HK-2 (cell line): ENCODE data around the gene ZFR2.

Experiments used
- DNase-seq: peaks from one replicate; pipeline ENCODE4 v3.0.0-alpha.2; 2018; ENCODE audit not compliant: unreplicated experiment

ZFR2 gene

DNA sequence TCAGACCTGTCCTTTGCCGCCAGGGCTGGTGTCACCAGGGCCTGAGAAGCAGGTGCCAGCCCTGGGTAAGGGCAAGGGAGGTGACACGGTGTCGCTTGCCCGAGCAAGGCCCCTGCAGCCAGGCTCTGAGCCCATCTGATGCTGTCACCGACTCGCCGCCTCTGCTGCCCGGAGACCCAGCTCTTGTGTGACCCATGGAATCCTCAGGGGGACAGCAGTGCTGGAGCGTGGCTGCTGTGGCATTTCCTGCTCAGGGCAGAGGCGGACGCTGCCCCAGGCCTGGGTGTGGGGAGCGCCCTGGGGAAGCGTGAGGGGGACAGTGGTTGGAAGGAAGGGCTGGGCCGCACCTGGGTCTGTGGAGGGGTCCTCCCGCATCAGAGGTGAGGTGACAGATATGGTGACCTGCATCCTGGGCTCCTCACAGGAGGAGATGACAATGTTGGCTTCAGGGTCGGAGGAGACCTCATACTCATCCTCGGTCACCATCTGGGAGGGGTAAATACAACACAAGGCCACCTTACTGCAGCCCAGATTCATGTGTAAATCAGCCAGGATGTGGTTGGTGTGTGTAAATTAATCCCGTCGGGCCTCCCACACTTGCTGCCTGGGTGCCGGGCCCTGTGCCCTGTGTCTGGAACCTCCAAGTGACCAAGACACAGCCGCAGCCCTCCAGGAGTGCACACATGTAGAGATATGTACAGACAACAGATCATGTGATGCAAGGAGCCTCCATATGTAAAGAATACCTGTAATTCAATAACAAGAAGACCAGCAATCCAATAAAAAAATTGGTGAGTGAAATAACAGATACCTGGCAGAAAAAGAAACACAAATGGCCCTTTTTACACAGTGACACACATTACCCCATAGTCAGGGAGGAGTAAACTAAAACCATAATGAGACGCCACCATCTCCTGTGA is 55.1 kb downstream of the ZFR2 start:
- DNase-seq = no peak

DNA sequence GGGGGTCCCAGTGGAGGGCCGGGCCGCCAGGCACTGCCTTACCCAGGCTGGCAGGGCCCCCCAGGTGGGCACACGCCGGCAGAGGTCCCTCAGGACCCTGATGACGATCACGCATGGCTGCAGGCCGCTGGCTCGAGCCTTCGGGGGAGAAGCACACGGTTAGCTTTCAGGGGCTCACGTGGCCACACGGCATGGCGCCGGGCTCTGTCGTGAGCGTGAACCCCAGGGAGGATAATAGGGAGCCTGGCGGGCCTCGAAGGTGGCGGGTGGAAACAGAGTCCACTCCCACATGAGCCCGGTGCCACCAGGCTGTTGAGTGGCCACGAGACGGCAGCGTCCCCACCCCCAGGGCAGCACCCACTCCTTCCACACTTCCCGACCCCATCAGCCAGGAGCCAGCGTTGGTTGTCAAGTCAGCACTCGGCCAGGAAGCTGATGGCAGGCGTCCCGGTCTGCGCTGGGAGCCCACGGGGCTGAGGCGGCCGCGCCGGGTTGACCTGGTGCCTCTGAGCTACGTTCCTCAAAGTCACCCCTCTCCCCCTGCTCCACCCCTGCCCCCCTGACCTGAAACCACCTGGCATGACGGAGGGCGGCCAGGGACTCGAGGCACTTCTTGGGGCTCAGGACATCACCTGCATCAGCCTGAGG is 58.0 kb downstream of the ZFR2 start:
- no peak for DNase-seq

DNA sequence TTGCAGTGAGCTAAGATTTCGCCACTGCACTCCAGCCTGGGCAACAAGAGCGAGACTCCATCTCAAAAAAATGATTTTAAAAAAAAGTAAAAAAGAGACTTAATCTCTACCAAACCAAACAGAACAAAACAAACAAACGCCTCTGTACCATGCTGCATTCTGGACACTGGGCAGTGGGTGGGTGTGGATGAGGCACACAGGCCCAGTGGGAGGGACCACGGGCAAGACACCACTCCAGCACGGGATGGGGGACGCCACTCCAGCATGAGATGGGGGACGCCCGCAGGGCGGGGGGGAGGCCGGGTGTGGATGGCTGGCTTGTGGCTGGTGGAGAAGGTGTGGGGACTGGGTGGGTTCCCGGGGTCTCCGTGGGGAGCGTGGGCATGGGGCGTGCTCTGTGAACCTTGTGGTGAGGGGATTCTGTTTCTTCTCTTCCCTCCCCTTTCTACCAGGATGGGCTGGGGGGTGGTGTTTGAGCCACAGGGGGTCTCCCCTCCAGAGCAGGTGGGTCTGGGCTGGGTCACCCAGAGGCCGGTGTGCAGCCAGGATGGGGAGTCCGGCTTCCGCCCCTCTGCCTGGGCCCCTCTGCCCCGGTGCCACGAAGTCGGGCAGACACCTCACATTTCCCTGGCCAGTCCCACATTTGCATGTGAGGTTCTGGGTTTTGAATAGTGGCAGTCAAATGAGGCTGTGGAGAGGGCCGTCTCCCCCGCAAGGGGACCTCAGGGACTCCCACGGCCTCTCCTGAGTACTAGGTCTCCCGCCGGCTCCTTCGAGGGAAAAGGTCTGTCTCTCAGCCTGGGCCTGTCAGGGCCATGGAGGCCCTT is 58.7 kb downstream of the ZFR2 start:
- DNase-seq = no peak

DNA sequence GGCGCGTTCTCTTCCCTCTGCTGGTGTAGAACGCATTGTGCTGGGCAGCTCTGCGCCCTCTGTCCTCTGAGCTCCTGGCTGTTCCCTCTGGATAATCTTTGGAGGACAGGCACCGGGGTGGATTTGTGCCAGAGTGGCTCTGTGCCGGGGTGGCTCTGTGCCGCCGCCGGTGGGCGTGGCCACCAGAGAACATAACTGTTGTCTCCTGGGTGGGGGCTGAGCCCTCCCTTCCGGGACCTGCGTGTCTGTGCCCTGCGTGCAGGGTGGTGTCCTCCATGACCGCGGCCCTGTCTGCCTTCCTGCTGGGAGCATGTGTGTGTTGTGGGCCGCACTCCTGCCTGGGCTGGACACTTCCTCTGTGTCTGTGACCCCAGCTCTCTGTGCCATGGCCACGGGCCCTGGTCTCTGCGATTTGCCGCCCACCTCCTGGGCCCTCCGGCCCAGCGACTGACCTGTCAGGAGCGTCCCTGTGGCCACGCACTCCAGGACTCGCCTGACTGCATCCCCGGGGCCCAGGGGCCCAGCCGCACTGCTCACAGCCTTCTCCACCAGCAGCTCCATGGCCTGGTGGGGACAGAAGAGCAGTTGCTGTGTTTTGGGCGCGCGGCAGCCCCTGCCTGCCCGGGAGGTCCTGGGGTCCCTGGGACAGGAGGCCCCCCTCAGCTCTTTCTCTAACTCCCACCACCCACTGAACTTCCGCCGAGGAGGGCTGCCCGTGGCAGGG is 60.3 kb downstream of the ZFR2 start:
- DNase-seq = no peak

DNA sequence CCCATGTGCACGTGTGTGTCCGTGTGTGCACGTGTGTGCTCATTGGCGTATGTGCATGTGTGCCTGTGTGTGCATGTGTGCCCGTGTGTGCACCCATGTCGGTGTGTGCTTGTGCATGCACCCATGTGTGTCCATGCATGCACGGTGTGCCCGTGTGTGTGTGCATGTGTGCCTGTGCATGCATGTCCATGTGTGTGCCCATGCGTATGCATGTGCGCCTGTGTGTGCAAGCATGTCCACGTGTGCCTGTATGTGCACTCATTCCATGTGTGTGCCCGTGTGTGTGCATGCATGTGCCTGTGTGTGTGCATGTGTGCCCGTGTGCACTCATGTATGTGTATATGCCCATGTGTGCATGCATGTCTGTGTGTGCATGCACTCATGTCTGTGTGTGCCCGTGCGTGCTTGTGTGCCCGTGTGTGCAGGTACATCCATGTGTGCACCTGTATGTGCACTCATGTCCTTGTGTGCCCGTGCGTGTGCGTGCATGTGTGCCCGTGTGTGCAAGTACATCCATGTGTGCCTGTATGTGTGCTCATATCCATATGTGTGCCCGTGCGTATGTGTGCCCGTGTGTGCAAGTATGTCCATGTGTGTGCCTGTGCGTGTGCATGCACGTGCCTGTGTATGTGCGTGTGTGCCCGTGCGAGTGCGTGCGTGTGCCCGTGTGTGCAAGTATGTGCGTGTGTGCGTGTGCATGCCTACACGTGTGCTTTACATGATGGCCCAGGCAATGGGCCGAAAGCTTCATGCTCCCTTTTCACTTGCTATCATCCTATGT is 61.1 kb downstream of the ZFR2 start:
- DNase-seq = no peak

DNA sequence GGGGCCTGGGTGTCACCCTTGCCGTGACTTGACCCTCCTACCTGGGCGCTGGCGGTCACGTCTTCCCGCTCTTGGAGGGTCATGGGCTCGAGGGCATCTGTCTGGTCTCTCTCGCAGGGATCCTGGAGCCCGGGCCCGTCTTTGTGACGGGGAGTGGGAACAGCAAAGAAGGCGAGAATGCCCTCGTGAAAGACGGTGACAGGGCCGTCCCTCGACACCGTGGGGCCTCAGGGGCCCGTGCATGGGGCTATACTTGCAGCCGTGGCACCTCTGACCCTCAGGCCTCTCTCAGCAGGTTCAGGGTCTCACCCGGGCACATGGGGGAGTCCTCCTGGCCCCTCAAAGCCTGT is 61.7 kb downstream of the ZFR2 start:
- DNase-seq = no peak

DNA sequence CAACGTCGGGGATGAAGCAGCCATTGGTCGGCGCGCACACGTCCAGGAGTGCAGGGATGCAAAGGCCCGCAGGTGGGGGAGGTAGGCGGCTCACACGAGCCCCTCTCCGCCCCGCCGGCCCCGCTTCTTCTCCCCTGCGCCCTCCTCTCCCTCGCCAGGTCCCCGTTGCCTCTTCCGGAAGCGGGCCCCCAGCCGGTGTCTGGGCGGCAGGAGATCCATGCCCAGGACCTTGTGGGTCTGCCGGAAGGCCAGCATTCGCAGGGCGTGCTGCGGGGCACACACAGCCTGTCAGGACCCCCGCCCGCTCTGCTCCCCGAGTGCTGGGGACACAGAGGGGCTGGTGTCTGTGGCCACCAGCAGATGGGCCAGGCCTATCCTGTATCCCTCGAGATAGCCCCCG is 63.0 kb downstream of the ZFR2 start:
- no peak for DNase-seq

DNA sequence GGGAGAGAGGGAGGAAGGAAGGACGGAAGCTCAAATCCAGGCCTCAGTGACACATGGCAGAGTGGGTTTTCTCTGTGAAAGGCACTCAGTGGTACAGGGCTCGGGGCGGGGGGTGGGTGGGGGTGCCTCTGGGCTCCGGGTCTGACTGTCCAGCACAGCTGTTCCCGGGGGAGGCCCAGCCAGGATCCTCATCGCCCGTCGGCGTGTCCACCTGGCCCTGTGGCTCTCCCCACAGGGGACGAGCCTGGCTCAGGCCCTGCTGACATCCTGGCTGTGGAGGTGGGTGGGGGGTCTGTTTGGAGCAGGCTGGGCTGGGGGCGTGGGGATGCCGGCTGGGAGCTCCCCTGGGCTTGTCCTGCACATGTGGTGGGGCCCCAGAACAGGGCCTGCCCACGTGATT is 64.4 kb downstream of the ZFR2 start:
- DNase-seq = no peak

DNA sequence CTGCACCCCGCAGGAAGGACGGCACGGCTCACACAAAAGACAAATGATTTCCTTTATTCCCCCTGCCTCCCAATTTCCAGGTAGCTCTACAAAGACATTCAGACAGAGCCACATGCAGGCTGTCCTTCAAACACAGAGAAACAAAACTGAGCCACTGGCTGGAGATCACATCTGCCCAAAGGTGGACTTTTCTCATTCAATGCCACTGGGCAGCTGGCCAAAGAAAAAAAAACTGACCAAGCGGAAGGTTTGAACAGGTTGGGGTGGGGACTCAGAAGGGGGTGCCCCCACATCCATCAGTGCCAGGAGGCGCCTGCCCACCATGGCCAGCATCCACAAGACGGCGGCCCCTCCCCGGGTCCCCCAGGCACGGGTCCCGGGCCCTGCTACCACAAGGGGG is 64.9 kb downstream of the ZFR2 start:
- no peak for DNase-seq

DNA sequence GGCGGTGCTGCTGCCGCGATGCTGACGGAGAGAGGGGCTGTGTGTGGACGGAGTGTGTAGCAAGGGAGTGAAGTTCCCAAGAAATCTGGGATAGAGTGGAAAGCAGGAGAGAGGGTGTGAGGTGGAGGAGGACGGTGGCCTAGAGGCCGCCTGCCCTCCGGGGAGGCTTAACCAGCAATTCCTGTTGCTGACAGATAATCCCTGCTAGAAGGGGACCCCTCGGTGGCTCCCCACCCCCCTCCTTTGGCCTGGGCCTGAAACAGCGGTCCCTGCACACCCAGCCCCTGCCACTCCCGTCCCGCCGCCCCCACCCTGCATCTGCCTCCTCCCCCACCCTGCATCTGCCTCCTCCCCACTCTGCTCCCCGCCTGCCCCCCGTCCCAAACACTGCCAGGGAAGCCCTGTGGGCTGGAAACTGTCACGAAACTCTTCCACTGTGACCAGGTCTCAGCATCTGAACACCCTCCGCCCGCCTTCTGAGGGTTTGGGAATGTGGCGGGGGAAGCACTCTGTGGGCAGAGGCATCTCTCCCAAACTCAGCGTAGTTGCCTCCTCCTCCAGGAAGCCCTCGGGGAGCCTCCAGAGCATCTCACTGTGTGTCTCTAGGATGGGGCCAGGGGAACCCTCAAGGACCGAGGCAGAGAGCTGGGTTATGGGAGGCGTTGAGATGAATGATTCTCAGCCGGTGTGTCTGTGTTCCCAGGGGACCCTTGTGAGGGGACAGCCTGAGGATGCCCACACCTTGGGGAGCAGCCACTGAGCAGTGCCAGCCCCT is 65.5 kb downstream of the ZFR2 start:
- DNase-seq = no peak

DNA sequence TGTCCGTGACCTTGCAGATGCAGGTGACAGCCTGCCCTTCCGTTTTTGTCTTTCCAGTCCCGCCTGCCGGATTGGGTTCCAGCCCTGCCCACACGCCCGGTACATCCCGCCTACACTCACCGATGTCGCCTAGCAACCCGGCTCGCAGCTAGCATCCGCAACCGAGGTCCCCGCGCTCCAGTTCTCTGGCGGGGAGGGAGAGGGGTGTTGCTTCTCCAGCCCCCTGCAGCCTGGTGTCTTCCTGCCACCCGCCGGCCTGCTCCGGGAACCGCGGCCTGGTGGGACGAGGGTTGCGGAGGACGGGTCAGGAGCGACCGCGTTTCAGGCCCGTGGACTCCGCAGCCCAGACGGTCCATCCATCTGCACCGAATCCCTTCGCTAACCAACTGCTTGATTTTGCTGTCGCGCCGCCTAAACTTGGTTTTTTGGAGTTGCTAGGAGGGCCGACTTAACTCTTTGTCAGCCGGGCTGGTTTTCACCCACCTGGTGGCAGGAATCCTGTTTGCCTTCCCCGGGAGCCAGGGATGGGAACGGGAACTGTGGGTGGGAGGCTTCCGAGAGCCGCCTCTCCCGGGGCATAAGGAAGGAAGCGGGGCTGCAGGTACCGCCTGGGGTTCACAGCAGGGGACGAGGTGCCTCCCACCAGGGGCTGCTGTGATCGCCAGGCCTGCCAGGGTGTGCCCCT is 67.3 kb downstream of the ZFR2 start:
- DNase-seq = no peak

DNA sequence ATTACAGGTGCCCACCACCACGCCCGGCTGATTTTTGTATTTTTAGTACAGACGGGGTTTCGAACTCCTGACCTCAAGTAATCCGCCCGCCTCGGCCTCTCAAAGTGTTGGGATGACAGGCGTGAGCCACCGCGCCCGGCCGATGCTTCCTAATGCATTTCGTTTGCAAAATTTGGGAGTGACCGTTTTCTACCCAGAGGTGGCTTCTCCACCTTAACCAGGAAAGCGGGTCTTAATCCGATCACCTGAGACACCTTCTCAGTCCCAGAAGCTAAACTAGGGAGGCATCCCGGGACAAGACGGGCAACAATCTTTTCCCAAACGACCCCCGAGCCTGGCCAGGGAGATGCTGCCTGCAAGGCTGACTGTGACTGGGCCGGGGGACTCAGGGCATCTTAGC is 67.8 kb downstream of the ZFR2 start:
- no peak for DNase-seq

DNA sequence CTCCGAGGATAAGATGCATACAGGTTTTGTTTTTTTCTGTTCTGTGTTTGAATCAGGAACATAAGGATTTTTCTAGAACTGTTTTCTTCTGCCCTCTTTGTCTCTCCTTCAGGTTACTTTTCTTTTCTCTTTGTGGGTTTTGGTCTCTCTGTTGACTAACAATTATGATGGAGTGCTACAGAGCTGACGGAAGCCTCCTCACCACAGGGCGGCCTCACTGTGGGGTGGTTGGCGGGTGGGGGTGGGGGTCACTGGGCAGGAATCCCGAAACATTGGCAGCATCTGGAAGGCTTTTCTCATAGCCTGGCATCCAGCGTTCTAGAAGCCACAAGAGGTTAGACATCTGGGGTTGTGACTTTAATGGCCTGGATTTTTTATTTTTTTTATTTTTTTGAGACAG is 70.7 kb downstream of the ZFR2 start:
- DNase-seq = no peak

DNA sequence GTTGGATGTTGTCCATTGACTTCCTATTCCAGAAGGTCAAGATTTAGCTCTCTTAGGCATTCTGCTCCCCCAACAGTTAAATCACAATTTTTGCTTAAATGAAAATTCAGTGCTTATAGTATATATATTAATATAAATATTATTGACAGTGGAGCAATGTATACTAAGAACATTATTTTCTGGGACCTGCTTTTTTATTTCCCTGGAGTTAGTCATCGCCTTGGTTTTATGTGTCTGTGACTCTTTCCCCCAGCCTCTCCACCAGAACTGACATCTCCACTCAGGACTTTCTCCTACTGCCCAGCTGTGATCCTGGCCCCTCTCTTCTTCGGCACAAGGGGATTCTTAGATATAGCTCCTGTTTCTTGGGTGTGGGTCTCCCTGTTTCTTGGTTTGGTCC is 72.5 kb downstream of the ZFR2 start:
- no peak for DNase-seq

DNA sequence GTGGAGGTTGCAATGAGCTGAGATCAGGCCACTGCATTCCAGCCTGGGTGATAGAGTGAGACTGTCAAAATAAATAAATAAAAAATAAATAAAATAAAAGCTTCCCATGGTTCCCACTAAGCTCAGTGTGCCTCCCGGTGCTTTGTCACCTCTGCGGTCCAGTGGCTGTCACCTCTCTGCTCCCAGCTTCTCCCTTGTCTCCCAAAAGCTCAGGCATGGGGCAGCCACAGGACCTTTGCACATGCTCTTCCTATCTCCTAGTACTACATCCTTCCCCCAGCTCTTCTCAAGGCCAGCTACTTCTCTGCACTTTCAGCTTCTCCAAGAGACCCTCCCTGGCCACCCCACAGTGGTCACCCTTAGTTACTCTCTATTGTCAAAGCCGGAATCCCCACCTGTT is 75.0 kb downstream of the ZFR2 start:
- no peak for DNase-seq

DNA sequence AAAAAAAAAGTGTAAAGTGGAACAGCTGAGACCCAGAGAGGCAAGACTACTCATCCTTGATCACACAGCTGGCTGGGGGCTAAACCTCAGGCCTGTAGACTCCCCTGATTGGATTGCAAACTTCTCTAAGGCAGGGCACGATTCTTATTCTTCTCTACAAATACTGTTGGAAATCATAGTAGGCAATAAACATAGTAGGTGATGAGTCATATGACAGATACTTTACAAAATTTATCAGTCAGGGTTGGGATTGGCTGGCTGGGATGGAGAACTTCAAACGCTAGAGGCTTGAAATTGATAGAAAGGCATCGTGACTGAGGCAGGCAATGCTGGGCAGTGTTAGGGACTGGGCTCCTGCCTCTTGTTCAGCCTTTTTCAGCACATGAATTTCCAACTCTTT is 76.7 kb downstream of the ZFR2 start:
- no peak for DNase-seq

DNA sequence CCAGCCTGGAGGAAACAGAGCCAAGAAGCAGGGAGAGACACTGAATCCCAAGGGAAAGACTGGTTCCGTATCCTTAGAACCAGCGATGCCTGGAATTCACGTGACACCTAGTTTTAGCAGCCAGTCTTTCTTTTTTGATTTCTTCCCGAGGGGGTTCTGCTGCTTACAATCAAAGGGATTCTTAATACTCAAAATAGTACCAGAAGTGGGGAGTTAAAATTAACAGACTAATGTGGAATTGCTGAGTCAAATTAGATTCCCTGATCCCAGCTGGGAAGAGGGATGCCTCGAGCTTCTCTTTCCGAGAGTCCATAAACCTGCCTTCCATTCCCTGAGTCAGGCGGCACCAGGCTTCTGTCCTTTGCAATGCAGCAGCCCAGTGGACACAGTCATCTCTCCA is 77.9 kb downstream of the ZFR2 start:
- no peak for DNase-seq

DNA sequence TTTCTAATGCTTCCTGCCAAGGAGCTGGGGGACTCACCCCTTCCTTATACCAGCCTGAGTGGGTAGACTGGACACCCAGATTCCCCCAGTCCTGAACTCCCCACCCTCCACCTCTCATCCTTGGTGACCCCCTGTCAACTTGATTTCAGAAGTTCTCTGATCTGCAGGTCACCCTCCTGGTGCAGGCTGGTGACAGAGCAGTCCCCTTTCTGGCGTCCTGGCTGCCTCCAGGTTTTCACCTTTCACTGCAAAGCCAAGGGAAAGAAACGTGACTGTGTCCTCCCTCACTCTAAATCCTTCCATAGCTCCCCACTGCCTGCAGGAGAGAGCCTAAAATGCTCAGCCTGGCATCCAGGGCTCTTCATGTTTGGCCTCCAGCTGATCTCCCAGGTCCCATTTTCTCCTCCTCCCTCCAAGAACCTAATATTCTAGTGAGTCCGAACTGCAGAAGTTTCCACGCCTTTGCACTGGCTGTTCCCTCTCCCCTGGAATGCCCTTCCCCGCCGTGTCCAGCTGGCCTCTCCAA is 78.6 kb downstream of the ZFR2 start:
- no peak for DNase-seq

DNA sequence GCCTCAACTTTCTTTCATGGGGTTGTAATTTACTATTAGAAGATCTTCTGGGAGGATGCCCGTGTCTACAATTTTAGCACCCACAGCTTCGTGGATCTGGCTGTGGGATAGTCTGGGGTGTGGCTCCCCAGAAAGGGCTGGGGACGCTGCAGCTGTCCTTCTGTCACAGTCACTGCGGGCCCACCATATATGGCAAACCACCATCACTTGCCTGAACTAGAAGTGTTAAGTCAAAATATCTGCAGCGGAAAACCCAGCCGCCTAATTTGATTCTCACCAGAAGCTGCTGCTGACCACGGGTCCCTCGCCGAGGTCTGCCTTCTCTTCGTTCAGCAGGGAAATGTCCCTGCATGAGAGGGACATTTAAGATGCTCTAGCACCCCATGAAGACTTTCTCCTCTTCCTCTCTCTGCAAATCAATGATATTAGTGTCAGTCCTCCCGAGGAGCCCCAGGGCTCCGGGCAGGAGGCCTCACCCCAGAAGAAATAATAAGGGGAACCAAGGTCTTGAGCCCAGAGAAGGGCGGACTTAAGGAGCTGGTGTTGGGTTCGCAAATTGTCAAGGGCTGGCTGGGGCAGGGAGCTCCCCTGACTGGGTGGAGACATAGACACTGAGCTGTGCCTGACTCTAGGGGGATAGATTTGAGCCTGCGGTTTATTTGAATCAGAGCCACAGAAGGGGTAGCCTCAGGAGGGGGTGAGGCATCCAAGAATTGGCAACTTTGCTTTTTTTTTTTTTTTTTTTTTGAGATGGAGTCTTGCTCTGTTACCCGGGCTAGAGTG is 79.7 kb downstream of the ZFR2 start:
- no peak for DNase-seq
